HUES6 (cell line): ENCODE data around the gene RAB1A.
"Not testable (repeated sequence)": the region's sequence is repeated elsewhere in the genome, so short reads cannot be mapped to it uniquely, and the experiment has no call there.

Source experiments
- H3K27ac ChIP-seq: 2 replicates; pipeline ENCODE4 v1.7.0; 2013; ENCODE audit warnings: low read depth, mild to moderate bottlenecking, low read length, inconsistent platforms
- H3K27me3 ChIP-seq: 2 replicates; pipeline ENCODE4 v1.6.1; 2013; ENCODE audit warnings: low read length; ENCODE audit not compliant: control insufficient read depth, insufficient read depth
- H3K36me3 ChIP-seq: 2 replicates; pipeline ENCODE4 v1.6.1; 2013; ENCODE audit warnings: low read length; ENCODE audit not compliant: control insufficient read depth, insufficient read depth
- H3K4me1 ChIP-seq: 2 replicates; pipeline ENCODE4 v1.6.1; 2013; ENCODE audit warnings: low read length; ENCODE audit not compliant: control insufficient read depth, insufficient read depth
- H3K4me3 ChIP-seq: 2 replicates; pipeline ENCODE4 v1.5.1; 2013; ENCODE audit warnings: low read depth, low read length
- H3K9ac ChIP-seq: one replicate; pipeline ENCODE4 v1.6.1; 2013; ENCODE audit warnings: mild to moderate bottlenecking, low read length
- H3K9me3 ChIP-seq: 2 replicates; pipeline ENCODE4 v1.6.1; 2013; ENCODE audit warnings: low read depth, low read length; ENCODE audit not compliant: control insufficient read depth, insufficient read depth

Gene RAB1A

DNA sequence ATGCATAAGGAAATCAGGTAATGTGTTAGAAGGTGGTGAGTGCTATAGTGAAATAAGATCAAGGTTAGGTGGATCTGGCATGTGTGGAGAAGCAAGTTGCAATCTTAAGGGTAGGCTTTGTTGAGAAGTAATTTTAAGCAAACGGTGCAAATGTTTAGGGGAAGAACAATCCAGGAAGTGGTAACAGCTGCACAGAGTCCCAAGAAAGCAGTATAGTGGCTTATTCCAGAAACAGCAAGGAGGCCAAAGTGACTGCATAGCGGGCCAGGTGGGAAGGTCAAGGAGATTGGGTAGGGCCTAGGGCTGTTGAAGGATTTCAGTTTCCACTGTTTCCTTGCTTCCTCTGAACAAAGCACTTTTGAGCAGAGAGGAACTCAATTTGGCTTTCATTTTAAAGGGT, 30.0 kb upstream of the RAB1A start:
- Histone ChIP-seq H3K4me1 (no peaks in the 10 kb centered on the region; the same call in 1 of the 2 replicates), H3K27ac (no peak overlapping the region), H3K36me3 (no peaks in the 10 kb centered on the region), H3K9me3 (no peaks in the 10 kb centered on the region), H3K9ac (no peak overlapping the region), H3K4me3 (no peak overlapping the region), H3K27me3 (no peaks in the 10 kb centered on the region)

DNA sequence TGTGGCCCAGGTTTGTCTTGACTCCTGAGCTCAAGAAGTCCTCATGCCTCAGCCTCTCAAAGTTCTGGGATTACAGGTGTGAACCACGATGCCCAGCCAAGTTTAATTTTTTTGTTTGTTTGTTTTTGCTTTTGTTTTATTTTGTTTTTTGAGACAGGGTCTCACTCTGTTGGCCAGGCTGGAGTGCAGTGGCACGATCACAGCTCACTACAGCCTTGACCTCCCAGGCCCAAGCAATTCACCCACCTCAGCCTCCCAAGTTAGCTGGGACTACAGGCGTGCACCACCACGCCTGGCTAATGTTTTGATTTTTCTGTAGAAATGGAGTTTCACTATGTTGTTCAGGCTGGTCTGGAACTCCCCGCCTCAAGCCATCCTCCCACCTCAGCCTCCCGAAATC, 29.4 kb upstream of the RAB1A start:
- Histone ChIP-seq H3K9me3 (no peaks in the 10 kb centered on the region), H3K27me3 (no peaks in the 10 kb centered on the region), H3K36me3 (no peaks in the 10 kb centered on the region), H3K27ac (no peak overlapping the region), H3K4me3 (no peak overlapping the region), H3K4me1 (no peaks in the 10 kb centered on the region; the same call in 1 of the 2 replicates), H3K9ac (no peak overlapping the region)

DNA sequence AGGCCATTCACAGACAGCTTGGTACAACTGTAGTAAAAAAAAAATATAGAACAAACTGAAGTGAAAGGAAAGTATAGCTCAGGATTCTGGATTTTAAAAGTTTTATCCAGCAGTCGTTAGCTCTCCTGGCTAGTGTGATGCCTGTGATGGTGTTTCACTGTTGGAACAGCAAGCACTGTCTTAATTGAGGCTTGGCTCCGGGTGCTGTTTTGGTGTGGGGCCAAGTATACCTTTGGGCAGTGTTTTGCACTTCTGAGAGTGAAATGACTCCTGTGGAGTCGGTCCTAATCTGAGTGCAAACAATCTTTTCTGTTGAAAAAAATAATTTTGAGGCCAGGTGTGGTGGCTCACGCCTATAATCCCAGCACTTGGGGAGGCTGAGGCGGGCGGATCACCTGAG, 28.7 kb upstream of the RAB1A start:
- Histone ChIP-seq H3K27me3 (no peaks in the 10 kb centered on the region), H3K36me3 (no peaks in the 10 kb centered on the region), H3K4me3 (no peak overlapping the region), H3K9ac (no peak overlapping the region), H3K27ac (no peak overlapping the region), H3K9me3 (peaks cover under 1% of the 10 kb centered on the region; the same call in 1 of the 2 replicates), H3K4me1 (no peaks in the 10 kb centered on the region; the same call in 1 of the 2 replicates)

DNA sequence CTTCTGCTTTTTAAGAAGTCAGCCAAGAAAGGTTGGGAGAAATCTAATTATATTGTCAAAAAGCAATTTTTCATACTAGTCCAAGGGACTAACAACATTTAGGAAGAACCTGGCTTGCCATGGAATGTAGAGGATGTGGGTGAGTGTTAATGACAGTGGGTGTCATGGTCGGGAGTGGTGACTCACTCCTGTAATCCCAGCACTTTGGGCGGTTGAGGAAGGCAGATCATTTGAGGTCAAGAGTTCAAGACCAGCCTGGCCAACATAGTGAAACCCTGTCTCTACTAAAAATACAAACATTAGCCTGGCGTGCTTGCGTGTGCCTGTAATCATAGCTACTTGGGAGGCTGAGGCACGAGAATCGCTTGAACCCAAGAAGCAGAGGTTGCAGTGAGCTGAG, 27.9 kb upstream of the RAB1A start:
- H3K4me1 ChIP-seq, H3K9me3 ChIP-seq, H3K27ac ChIP-seq: not testable (repeated sequence)

DNA sequence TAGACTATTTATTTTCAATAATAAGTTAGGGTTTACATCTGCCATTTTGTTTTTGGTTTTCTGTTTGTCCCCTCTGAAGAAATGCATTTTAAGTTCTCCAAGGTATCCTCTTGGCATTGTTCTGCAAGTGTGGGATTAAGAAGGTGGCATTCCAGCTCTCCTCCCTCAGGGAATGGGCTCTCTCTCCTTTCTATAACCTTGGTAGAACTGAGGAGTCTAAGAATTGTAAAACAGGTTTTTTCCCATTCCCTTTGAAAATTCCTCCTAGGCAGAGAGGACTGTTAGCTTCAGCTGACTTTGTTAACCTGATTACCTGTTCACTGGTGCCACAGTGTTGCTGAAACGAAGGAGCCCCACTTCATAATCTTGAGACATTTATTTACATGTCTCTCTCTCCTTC, 26.1 kb upstream of the RAB1A start:
- H3K4me3 ChIP-seq: no peak overlapping the region
- H3K9me3 ChIP-seq: peaks cover 6% of the 10 kb centered on the region; the same call in 1 of the 2 replicates
- H3K27ac ChIP-seq: no peak overlapping the region
- H3K4me1 ChIP-seq: no peaks in the 10 kb centered on the region
- no peaks in the 10 kb centered on the region for H3K36me3 ChIP-seq
- no peaks in the 10 kb centered on the region for H3K27me3 ChIP-seq
- H3K9ac ChIP-seq: no peak overlapping the region

More for the DNA sequence above, 27.9 kb upstream of the RAB1A start:
- H3K27me3 ChIP-seq, H3K36me3 ChIP-seq, H3K4me3 ChIP-seq, H3K9ac ChIP-seq: not testable (repeated sequence)

DNA sequence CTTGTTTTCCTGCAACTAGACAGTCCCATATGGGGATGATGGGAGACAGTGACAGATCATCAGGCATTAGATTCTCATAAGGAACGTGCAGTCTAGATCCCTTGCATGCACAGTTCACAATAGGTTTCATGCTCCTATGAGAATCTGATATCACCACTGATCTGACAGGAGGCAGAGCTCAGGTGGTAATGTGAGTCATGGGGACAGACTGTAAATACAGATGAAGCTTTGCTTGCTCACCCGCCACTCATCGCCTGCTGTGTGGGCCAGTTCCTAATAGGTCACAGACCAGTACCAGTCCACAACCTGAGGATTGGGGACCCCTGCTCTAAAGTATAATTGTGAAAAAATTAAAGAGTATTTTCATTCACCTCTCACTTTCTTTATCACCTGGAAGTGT, 23.6 kb upstream of the RAB1A start:
- Histone ChIP-seq H3K36me3 (no peaks in the 10 kb centered on the region), H3K4me3 (no peak overlapping the region), H3K27ac (no peak overlapping the region), H3K9ac (no peak overlapping the region), H3K4me1 (no peaks in the 10 kb centered on the region), H3K9me3 (peaks cover 6% of the 10 kb centered on the region; the same call in 1 of the 2 replicates), H3K27me3 (no peaks in the 10 kb centered on the region)

DNA sequence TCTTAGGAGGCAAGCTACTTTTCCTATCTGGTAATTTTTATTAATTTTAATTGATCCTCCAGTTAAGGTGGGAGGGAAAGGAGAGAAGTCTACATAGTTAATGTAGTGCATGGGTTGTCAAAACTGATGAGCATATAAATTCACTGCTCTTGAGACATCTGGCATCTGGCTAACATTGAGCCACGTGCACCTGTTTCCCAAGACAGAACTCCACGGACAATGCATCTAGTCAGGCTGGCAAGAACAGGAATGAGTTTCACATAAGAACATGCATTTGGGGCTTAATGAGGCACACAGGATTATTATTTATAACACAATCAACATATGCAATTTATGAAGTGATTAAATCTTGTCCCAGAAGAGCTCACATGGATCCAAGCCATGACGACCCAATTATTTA, 16.2 kb upstream of the RAB1A start:
- H3K4me3 ChIP-seq: no peak overlapping the region
- H3K9ac ChIP-seq: no peak overlapping the region
- H3K36me3 ChIP-seq: no peaks in the 10 kb centered on the region
- H3K27me3 ChIP-seq: no peaks in the 10 kb centered on the region
- no peak overlapping the region for H3K27ac ChIP-seq
- H3K4me1 ChIP-seq: no peaks in the 10 kb centered on the region
- no peaks in the 10 kb centered on the region for H3K9me3 ChIP-seq

DNA sequence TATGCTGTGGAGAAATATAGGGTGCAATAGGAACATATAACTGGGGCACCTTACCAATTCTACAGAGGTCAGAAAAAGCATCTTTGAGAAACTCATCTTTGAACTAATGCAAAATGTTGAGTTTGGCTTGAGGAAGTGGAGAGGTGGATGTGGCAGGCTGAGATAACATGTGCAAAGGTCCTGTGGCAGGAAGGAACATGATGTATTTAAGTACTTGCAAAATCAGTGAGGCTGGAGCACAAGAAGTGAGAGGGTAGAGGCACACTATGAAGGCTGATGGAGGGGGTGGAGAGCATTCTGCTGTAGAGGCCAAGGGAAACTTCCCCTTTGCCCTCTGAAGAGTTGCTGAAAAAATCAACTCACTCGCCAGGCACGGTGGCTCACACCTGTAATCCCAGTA, 14.7 kb upstream of the RAB1A start:
- H3K4me3 ChIP-seq: no peak overlapping the region
- H3K9ac ChIP-seq: no peak overlapping the region
- H3K9me3 ChIP-seq: no peaks in the 10 kb centered on the region
- H3K27ac ChIP-seq: no peak overlapping the region
- no peaks in the 10 kb centered on the region for H3K27me3 ChIP-seq
- no peaks in the 10 kb centered on the region for H3K4me1 ChIP-seq
- H3K36me3 ChIP-seq: no peaks in the 10 kb centered on the region

DNA sequence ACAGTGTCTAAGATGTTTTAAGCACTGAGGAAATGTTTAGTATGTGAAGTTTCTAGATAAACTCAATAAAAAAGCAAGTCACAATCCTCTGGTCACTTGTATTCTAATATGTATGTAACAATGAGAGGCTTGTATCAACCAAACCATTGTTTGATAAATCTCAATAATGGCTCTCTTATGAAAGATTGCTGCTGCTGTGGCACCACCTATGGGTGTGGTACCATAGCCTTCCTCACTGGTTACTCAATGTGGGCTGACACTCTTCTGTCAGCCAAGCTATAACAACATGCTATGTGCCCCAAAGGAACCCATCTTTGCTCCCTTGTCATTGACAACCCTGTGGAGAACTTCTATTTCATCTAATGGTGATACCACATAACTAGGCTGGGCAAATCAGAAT, 12.6 kb upstream of the RAB1A start:
- Histone ChIP-seq H3K27me3 (no peaks in the 10 kb centered on the region), H3K27ac (no peak overlapping the region), H3K4me1 (no peaks in the 10 kb centered on the region), H3K36me3 (no peaks in the 10 kb centered on the region), H3K4me3 (no peak overlapping the region), H3K9ac (no peak overlapping the region), H3K9me3 (no peaks in the 10 kb centered on the region)

DNA sequence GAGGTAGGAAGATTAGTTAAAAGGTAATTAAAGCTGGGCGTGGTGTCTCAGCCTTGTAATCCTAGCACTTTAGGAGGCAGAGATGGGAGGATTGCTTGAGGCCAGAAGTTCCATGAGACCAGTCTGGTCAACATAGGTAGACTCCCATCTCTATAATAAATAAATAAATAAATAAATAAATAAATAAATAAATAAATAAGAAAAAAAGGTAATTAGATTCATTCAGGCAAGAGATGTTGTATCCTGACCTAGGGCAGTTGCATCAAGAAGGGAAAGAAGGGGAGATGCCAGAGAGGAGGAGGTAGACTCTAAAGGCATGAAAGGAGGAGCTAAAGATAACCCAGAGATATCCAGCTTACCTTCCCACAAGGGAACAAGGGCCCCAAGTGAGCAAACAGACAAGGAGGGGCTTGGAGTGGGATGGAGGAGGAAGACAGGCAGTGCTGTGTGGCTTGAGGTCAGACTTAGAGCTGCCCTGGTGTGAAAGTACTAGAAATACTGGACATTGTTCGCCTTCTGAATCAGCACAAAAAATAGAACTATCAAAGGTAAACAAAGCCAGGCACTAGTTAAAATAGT, 7.4 kb upstream of the RAB1A start:
- Histone ChIP-seq H3K4me3 (no peak overlapping the region), H3K27me3 (no peaks in the 10 kb centered on the region), H3K36me3 (no peaks in the 10 kb centered on the region), H3K4me1 (no peaks in the 10 kb centered on the region), H3K9ac (no peak overlapping the region), H3K27ac (no peak overlapping the region), H3K9me3 (no peaks in the 10 kb centered on the region)

DNA sequence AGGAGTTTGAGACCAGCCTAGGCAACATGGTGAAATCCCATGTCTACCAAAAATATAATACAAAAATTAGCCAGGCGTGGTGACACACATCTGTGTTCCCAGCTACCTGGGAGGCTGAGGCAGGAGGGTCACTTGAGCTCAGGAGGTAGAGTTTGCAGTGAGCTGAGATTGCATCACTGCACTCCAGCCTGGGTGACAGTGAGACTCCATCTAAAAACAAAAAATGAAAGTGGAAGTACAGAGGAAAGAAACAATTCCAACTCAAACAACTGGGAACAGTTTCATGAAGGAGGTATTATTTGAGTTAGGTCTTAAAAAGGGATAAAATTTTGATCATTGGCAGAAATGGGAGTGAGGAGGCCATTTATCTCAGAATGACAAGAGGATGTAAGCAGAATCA, 6.3 kb upstream of the RAB1A start:
- Histone ChIP-seq H3K27me3 (no peaks in the 10 kb centered on the region), H3K9ac (no peak overlapping the region), H3K4me1 (no peaks in the 10 kb centered on the region), H3K4me3 (no peak overlapping the region), H3K9me3 (no peaks in the 10 kb centered on the region), H3K27ac (no peak overlapping the region), H3K36me3 (no peaks in the 10 kb centered on the region)

DNA sequence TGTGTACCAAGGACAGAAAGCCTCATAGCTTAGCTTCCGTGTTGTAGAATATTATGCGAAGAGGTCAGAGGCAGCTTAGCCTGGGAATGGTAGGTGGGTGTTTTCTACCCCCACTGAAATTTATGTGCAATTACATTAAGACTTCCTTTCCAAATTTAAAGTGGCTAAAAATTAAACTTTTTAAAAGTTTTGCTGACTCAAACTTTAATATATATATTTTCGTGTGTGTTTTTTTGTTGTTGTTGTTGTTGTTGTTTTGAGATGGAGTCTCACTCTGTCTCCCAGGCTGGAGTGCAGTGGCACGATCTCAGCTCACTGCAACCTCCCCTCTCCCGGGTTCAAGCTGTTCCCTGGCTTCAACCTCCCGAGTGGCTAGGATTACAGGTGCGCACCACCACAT, 4.3 kb upstream of the RAB1A start:
- Histone ChIP-seq H3K9ac (no peak overlapping the region), H3K27ac (no peak overlapping the region), H3K27me3 (no peaks in the 10 kb centered on the region), H3K4me3 (no peak overlapping the region), H3K9me3 (no peaks in the 10 kb centered on the region), H3K36me3 (no peaks in the 10 kb centered on the region), H3K4me1 (0 out of 2 replicates have a peak, but pooled peaks cover 4% of the 10 kb centered on the region)
